SK-N-SH treated with all-trans-retinoic acid at 6 μM for 48 hours (cell line): ENCODE results near the gene SETD1A.

ENCODE experiments used
- ARNTL ChIP-seq: fragments of 450-650 bp; formaldehyde crosslinking; IDR thresholded peaks from 2 replicates; pipeline ENCODE4 v1.5.0; 2020; ENCODE audit warnings: low read depth, mild to moderate bottlenecking, moderate library complexity, borderline replicate concordance
- CREB5 ChIP-seq: fragments of 250-450 bp; sonication (Bioruptor Pico); IDR thresholded peaks from 2 replicates; pipeline ENCODE4 v1.5.1; 2020; ENCODE audit warnings: low read depth, mild to moderate bottlenecking, moderate library complexity
- GLIS3 ChIP-seq: fragments of 250-450 bp; sonication (Bioruptor Pico); IDR thresholded peaks from 2 replicates; pipeline ENCODE4 v1.5.0; 2020; ENCODE audit warnings: mild to moderate bottlenecking, moderate library complexity
- OSR1 ChIP-seq: fragments of 250-450 bp; sonication (Bioruptor Pico); IDR thresholded peaks from 2 replicates; pipeline ENCODE4 v1.8.0; 2022; ENCODE audit warnings: moderate library complexity, mild to moderate bottlenecking, inconsistent platforms
- PPARA ChIP-seq: fragments of 250-450 bp; sonication (Bioruptor Pico); IDR thresholded peaks from 2 replicates; pipeline ENCODE4 v1.5.0; 2020; ENCODE audit warnings: mild to moderate bottlenecking, borderline replicate concordance
- RARB ChIP-seq: fragments of 250-450 bp; sonication (Bioruptor Pico); IDR thresholded peaks from 2 replicates; pipeline ENCODE4 v1.8.0; 2021; ENCODE audit warnings: mild to moderate bottlenecking, moderate library complexity
- ZFP30 ChIP-seq: fragments of 450-650 bp; formaldehyde crosslinking; IDR thresholded peaks from 2 replicates; pipeline ENCODE4 v1.5.0; 2022; ENCODE audit warnings: mild to moderate bottlenecking, moderate library complexity
- ZNF565 ChIP-seq: fragments of 450-650 bp; formaldehyde crosslinking; conservative IDR thresholded peaks from 2 replicates; pipeline ENCODE4 v1.5.0; 2020; ENCODE audit warnings: low read depth, mild to moderate bottlenecking, moderate library complexity

GRCh38 chr16:30924913-30925631 is 32.5 kb upstream of the SETD1A start:
- TF ChIP-seq ARNTL (no peak), CREB5 (CRISPR knock-in tag) (no peak), OSR1 (CRISPR knock-in tag) (no peak), ZFP30 (CRISPR knock-in tag) (no peak), RARB (CRISPR knock-in tag) (no peak), ZNF565 (CRISPR knock-in tag) (no peak), PPARA (CRISPR knock-in tag) (no peak), GLIS3 (CRISPR knock-in tag) (no peak)
